ENCODE data around the gene FBLN1. TPM values are rescaled to one million over a fixed set of nuclear protein-coding genes. Genes with fewer than 3 reads are reported as not detected.
"Not testable (repeated sequence)": the region's sequence is repeated elsewhere in the genome, so short reads cannot be mapped to it uniquely, and the experiment has no call there.

FBLN1 gene
- 93.3 TPM for total RNA-seq
- long read RNA-seq, transcript FBLN1-201 (15 exons, 2,251 nt) = minor isoform, 35 of 136 reads
- long read RNA-seq, transcript FBLN1-202 (17 exons, 2,896 nt) = major isoform, 69 of 136 reads
- long read RNA-seq, partial matches to known transcripts = 23 of 136 reads
- long read RNA-seq, other reads (novel, unspliced or antisense) = 9 of 136 reads

GRCh38 chr22:45502215-45503049 is at the start of gene FBLN1:
TSS of gene FBLN1 (plus strand) at chr22:45502883. CDS start at chr22:45502986, 103 bp downstream.
- ATAC-seq (peak; percentile 67), DNase-seq (peak; percentile 79)
- intact Hi-C loops (cut with micrococcal nuclease) = no loop called here

- ATAC-seq = no peak
- DNase-seq = no peak
- intact Hi-C loops (cut with micrococcal nuclease) = no loop called here
Measured at GRCh38 chr22:45453764-45454163, 48.9 kb upstream of the FBLN1 start.

- intact Hi-C loops (cut with micrococcal nuclease) = no loop called here
- no peak for DNase-seq
- ATAC-seq = no peak
Measured at GRCh38 chr22:45454275-45454674, 48.4 kb upstream of the FBLN1 start.

- DNase-seq (no peak), ATAC-seq (no peak)
- intact Hi-C loops (cut with micrococcal nuclease) = no loop called here
Measured at GRCh38 chr22:45455212-45455611, 47.5 kb upstream of the FBLN1 start.

- ATAC-seq (no peak), DNase-seq (no peak)
- intact Hi-C loops (cut with micrococcal nuclease) = no loop called here
Measured at GRCh38 chr22:45455621-45456020, 47.1 kb upstream of the FBLN1 start.

- DNase-seq (no peak), ATAC-seq (no peak)
- intact Hi-C loops (cut with micrococcal nuclease) = no loop called here
Measured at GRCh38 chr22:45456811-45457210, 45.9 kb upstream of the FBLN1 start.

- intact Hi-C loops (cut with micrococcal nuclease) = no loop called here
Measured at GRCh38 chr22:45458532-45458931, 44.2 kb upstream of the FBLN1 start.

GRCh38 chr22:45459235-45459634 is 43.4 kb upstream of the FBLN1 start:
- DNase-seq = no peak

More at GRCh38 chr22:45458532-45458931, 44.2 kb upstream of the FBLN1 start:
- ATAC-seq (no peak), DNase-seq (no peak)

GRCh38 chr22:45460288-45461109 is 42.2 kb upstream of the FBLN1 start:
- intact Hi-C loops (cut with micrococcal nuclease) = no loop called here
- peak; percentile 98 for ATAC-seq

More at GRCh38 chr22:45459235-45459634, 43.4 kb upstream of the FBLN1 start:
- no peak for ATAC-seq
- intact Hi-C loops (cut with micrococcal nuclease) = no loop called here

GRCh38 chr22:45462034-45462655 is 40.5 kb upstream of the FBLN1 start:
- ATAC-seq (no peak), DNase-seq (no peak)
- intact Hi-C loops (cut with micrococcal nuclease) = no loop called here

More at GRCh38 chr22:45460288-45461109, 42.2 kb upstream of the FBLN1 start:
- peak; percentile 89 for DNase-seq

GRCh38 chr22:45463691-45464090 is 39.0 kb upstream of the FBLN1 start:
- DNase-seq; ATAC-seq; intact Hi-C loops (cut with micrococcal nuclease): not testable (repeated sequence)

GRCh38 chr22:45465633-45466032 is 37.0 kb upstream of the FBLN1 start:
- intact Hi-C loops (cut with micrococcal nuclease) = no loop called here
- DNase-seq (no peak), ATAC-seq (no peak)

GRCh38 chr22:45468872-45469271 is 33.8 kb upstream of the FBLN1 start:
- intact Hi-C loops (cut with micrococcal nuclease) = no loop called here
- DNase-seq (no peak), ATAC-seq (no peak)

- intact Hi-C loops (cut with micrococcal nuclease) = no loop called here
- ATAC-seq (peak; percentile 60), DNase-seq (no peak)
Measured at GRCh38 chr22:45469281-45470073, 33.2 kb upstream of the FBLN1 start.

- DNase-seq = no peak
- intact Hi-C loops (cut with micrococcal nuclease) = no loop called here
- no peak for ATAC-seq
Measured at GRCh38 chr22:45470871-45471270, 31.8 kb upstream of the FBLN1 start.

- intact Hi-C loops (cut with micrococcal nuclease) = no loop called here
- ATAC-seq = no peak
- DNase-seq = no peak
Measured at GRCh38 chr22:45472426-45472825, 30.3 kb upstream of the FBLN1 start.

GRCh38 chr22:45473626-45474237 is 29.0 kb upstream of the FBLN1 start:
- ATAC-seq (peak; percentile 50), DNase-seq (no peak)
- intact Hi-C loops (cut with micrococcal nuclease) = no loop called here

GRCh38 chr22:45475063-45475747 is 27.5 kb upstream of the FBLN1 start:
- DNase-seq (no peak), ATAC-seq (no peak)
- intact Hi-C loops (cut with micrococcal nuclease) = no loop called here

All from left ventricle myocardium superior (tissue), 1 donor.